GM20000 (cell line): ENCODE measurements around the gene VPREB3.

Experiments used
- DNase-seq: peaks from one replicate; pipeline ENCODE4 v3.0.0; 2012; ENCODE audit warnings: low spot score
- CTCF ChIP-seq: IDR thresholded peaks from 2 replicates; pipeline ENCODE4 v1.5.1; 2012; ENCODE audit warnings: mild to moderate bottlenecking, control low read depth; ENCODE audit errors: extremely low read depth, missing control alignments

Gene VPREB3

GRCh38 chr22:23775779-23776375 lies 21.7 kb upstream of the VPREB3 start:
- TF ChIP-seq CTCF, result no peak
- no peak for DNase-seq

GRCh38 chr22:23774922-23775436 lies 20.8 kb upstream of the VPREB3 start:
- TF ChIP-seq CTCF, result no peak
- DNase-seq, result no peak

GRCh38 chr22:23774114-23774921 lies 20.1 kb upstream of the VPREB3 start:
- no peak for DNase-seq

GRCh38 chr22:23773483-23774113 lies 19.4 kb upstream of the VPREB3 start:
- no peak for DNase-seq
- TF ChIP-seq CTCF, result no peak

More at GRCh38 chr22:23774114-23774921, 20.1 kb upstream of the VPREB3 start:
- no peak for TF ChIP-seq CTCF

- peak; percentile 87 for DNase-seq
- no peak for TF ChIP-seq CTCF
Measured at GRCh38 chr22:23772649-23773473, 18.6 kb upstream of the VPREB3 start, which contains the start of gene MMP11. TSS of gene MMP11 (plus strand) at chr22:23772849. CDS start at chr22:23772871, 22 bp downstream.

GRCh38 chr22:23772315-23772648 lies 18.1 kb upstream of the VPREB3 start:
- TF ChIP-seq CTCF, result no peak
- no peak for DNase-seq
